Adipocyte (in vitro differentiated cells): ENCODE results near the gene PRAF2.

Source experiments
- DNase-seq: peaks from one replicate; pipeline ENCODE4 v3.0.0-alpha.2; 2015; ENCODE audit warnings: low read depth
- H3K27me3 ChIP-seq: replicated peaks from 2 replicates; pipeline ENCODE4 v1.7.0; 2013; ENCODE audit warnings: mild to moderate bottlenecking, low read length, moderate library complexity; ENCODE audit not compliant: control insufficient read depth, insufficient read depth
- H3K36me3 ChIP-seq: 2 replicates; pipeline ENCODE4 v1.7.0; 2013; ENCODE audit warnings: low read length, mild to moderate bottlenecking, moderate library complexity; ENCODE audit not compliant: control insufficient read depth, insufficient read depth, severe bottlenecking
- H3K4me1 ChIP-seq: 2 replicates; pipeline ENCODE4 v1.7.0; 2013; ENCODE audit warnings: mild to moderate bottlenecking, low read length, moderate library complexity; ENCODE audit not compliant: control insufficient read depth, insufficient read depth
- H3K4me3 ChIP-seq: 2 replicates; pipeline ENCODE4 v1.7.0; 2013; ENCODE audit warnings: mild to moderate bottlenecking, low read length, moderate library complexity
- H3K9ac ChIP-seq: 2 replicates; pipeline ENCODE4 v1.7.0; 2013; ENCODE audit warnings: mild to moderate bottlenecking, low read length, moderate library complexity
- H3K9me3 ChIP-seq: 2 replicates; pipeline ENCODE4 v1.7.0; 2013; ENCODE audit warnings: mild to moderate bottlenecking, low read length, moderate library complexity; ENCODE audit not compliant: control insufficient read depth

PRAF2 gene

GRCh38 chrX:49060914-49061313, 12.9 kb downstream of the PRAF2 start:
- Histone ChIP-seq H3K4me3 (no peak overlapping the region), H3K27me3 (no peaks in the 10 kb centered on the region), H3K4me1 (no peaks in the 10 kb centered on the region), H3K9ac (no peak overlapping the region), H3K9me3 (no peaks in the 10 kb centered on the region), H3K36me3 (no peaks in the 10 kb centered on the region)
- DNase-seq: no peak

- no peak for DNase-seq
- no peaks in the 10 kb centered on the region for H3K9me3 ChIP-seq
- no peaks in the 10 kb centered on the region for H3K4me1 ChIP-seq
- H3K36me3 ChIP-seq: no peaks in the 10 kb centered on the region
- no peaks in the 10 kb centered on the region for H3K27me3 ChIP-seq
- no peak overlapping the region for H3K4me3 ChIP-seq
- no peak overlapping the region for H3K9ac ChIP-seq
Measured at GRCh38 chrX:49059681-49060085, 14.1 kb downstream of the PRAF2 start.

- no peaks in the 10 kb centered on the region for H3K4me1 ChIP-seq
- no peak for DNase-seq
- H3K9ac ChIP-seq: no peak overlapping the region
- H3K27me3 ChIP-seq: no peaks in the 10 kb centered on the region
- H3K36me3 ChIP-seq: no peaks in the 10 kb centered on the region
- peaks cover 4% of the 10 kb centered on the region for H3K9me3 ChIP-seq
- no peak overlapping the region for H3K4me3 ChIP-seq
Measured at GRCh38 chrX:49059201-49059600, 14.6 kb downstream of the PRAF2 start.

DNA sequence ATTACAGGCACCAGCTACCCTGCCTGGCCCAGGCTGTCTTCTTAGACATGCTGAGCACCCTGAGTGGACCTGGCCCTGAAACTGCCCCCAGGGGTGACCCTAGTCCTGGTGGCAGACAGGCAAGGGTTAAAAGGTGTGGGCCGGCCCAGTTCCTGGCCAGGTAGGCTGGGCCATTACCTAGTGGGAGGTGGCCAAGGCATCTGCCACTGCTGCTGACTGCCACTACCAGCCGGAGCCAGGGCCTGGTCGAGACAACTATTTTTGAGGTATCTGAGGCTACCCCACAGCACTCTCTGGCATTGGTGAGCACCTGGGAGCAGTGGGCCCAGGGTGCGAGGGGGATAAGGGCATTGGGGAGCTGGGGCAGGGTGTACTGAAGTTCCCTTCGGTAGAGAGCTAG, 15.0 kb downstream of the PRAF2 start, which contains the start of gene CCDC120:
TSS of gene CCDC120 (plus strand) at position 206 of the 400 bp plus-strand sequence. CDS start 3,043 bp downstream, outside the sequence.
- Histone ChIP-seq H3K27me3 (no peaks in the 10 kb centered on the region), H3K36me3 (no peaks in the 10 kb centered on the region), H3K9me3 (peaks cover 9% of the 10 kb centered on the region), H3K4me1 (no peaks in the 10 kb centered on the region), H3K4me3 (no peak within 1 kb of the TSS), H3K9ac (no peak within 1 kb of the TSS)
- no peak for DNase-seq

DNA sequence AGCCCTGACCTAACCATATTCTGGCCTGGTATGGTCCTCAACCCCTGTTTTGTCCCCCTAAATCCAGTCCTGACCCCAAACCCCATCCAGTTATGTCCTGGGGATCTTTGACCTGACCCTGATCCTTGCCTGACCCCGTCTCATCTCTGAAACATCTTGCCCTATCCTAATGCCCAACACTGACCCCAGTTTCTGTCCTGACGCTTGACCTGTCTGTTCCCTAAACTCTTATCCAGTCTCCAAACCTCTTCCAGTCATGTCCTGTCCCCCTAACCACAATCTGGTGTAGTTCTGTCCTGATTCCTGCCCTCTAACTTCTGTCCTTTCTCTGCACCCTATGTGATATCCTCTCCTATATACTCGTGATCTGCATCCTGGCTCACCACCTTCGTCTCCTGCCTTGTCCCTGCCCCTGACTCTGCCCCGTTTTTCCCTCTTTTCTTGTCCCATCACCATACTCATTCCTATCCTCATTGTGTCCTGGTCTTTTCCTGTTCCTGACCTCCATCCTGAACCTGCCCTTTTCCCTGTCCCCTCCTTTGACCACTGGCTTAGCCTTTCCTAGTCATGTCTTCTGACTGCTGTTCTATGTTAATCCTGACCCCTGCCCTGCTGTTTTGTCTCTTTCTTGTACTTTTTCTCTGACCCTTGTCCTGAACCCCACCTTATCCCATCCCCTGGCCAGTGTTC, 19.6 kb downstream of the PRAF2 start:
- peak overlapping the region; percentile 70 for H3K4me3 ChIP-seq
- no peaks in the 10 kb centered on the region for H3K4me1 ChIP-seq
- no peaks in the 10 kb centered on the region for H3K27me3 ChIP-seq
- H3K9ac ChIP-seq: peak overlapping the region; percentile 70
- no peaks in the 10 kb centered on the region for H3K36me3 ChIP-seq
- no peak for DNase-seq
- peaks cover 9% of the 10 kb centered on the region for H3K9me3 ChIP-seq

DNA sequence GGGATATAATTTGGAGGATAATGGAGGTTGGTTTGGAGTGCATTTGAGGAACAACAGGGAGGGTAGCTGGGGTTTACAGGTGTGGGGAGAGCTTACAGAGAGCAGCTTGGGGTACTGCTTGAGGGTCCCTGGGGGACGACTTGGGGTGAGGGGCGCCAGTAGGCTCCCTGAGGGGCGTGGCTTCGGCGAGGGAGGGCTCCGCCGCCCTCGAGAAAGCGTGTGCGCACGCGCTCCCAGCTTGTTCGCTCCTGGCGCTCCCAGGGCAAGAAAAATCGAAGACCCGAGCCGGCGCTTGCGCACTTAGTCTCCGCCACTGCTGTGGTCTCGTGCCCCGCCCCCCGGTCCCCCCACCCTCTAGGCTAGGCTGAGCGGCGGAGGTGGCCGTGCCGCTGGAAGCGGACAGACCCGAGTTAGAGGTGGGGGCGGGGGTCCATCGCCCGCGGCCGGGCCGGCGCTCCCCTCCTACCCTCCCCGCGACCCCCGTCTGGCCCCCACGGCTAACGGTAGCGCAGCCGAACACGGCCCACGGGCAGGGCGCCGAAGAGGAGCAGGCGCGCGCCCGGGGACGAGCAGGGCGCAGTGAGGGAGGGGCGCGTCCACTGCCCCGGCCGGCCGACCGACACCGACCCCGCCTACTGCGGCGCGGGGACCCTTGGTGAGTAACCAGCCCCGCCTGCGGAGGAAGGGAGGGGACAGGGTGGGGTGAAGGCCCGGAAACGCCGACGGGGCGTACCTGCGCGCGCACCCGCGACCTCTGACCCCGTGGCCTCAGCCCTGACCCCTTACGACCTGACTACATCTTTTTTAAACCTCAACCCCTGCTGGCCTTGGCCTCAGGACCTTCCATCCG, 20.4 kb downstream of the PRAF2 start:
- no peaks in the 10 kb centered on the region for H3K4me1 ChIP-seq
- peak; percentile 77 for DNase-seq

GRCh38 chrX:49043987-49044281, 29.9 kb downstream of the PRAF2 start:
- Histone ChIP-seq H3K36me3 (peaks cover 7% of the 10 kb centered on the region), H3K27me3 (no peaks in the 10 kb centered on the region), H3K9ac (peak overlapping the region; percentile 52), H3K4me3 (peak overlapping the region; percentile 57), H3K4me1 (peaks cover 12% of the 10 kb centered on the region), H3K9me3 (no peaks in the 10 kb centered on the region)
- no peak for DNase-seq

More for the DNA sequence above, 20.4 kb downstream of the PRAF2 start:
- Histone ChIP-seq H3K36me3 (no peaks in the 10 kb centered on the region), H3K4me3 (peak overlapping the region; percentile 70), H3K9ac (peak overlapping the region; percentile 70), H3K9me3 (peaks cover 9% of the 10 kb centered on the region), H3K27me3 (no peaks in the 10 kb centered on the region)

- Histone ChIP-seq H3K9ac (peak within 1 kb of the TSS; percentile 96), H3K27me3 (no peaks in the 10 kb centered on the region), H3K4me3 (peak within 1 kb of the TSS; percentile 93), H3K4me1 (peaks cover 15% of the 10 kb centered on the region), H3K36me3 (peaks cover 12% of the 10 kb centered on the region), H3K9me3 (no peaks in the 10 kb centered on the region)
- DNase-seq: peak; percentile 98
Measured at GRCh38 chrX:49043220-49043986, 30.4 kb downstream of the PRAF2 start, which contains the start of gene TFE3. Gene TFE3 (minus strand): TSS chrX:49043357. CDS start chrX:49043226, 131 bp downstream.

DNA sequence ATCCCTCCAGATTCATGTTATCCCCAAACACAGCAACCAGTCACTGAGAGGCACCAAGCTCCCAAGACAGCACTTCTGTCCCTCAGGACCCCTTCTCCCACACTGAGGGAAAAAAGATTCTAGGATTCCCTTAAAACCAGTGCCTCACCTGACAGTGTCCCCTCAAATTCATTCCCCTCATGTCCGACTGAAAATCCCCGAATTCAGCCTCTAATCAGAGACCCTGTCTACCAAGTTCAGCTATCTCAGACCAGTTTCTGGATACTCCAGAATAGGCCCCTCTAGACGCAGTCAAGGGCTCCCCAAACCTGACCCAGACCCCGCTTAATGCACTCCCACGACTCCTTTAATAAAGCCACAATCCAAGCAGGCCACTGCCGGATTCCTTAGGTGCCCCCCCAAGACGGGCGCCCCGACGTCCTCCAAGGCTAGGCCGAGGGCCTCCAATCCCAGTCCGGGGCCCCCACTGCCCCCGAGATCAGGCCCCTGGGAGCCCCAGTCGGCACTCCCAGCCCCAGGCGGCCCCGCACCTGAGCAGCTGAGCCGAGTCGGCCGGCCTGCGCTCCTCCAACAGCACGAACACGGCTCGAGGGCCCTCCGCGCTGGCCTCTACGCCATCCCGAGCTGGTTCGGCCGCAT, 31.1 kb downstream of the PRAF2 start:
- peak overlapping the region; percentile 93 for H3K4me3 ChIP-seq
- H3K36me3 ChIP-seq: peaks cover 19% of the 10 kb centered on the region
- no peaks in the 10 kb centered on the region for H3K27me3 ChIP-seq
- peaks cover 17% of the 10 kb centered on the region for H3K4me1 ChIP-seq
- peak; percentile 52 for DNase-seq
- H3K9ac ChIP-seq: peak overlapping the region; percentile 96
- H3K9me3 ChIP-seq: no peaks in the 10 kb centered on the region

- Histone ChIP-seq H3K36me3 (peaks cover 26% of the 10 kb centered on the region), H3K9me3 (no peaks in the 10 kb centered on the region), H3K9ac (peak overlapping the region; percentile 96), H3K4me1 (peaks cover 18% of the 10 kb centered on the region), H3K27me3 (no peaks in the 10 kb centered on the region), H3K4me3 (peak overlapping the region; percentile 93)
- peak; percentile 69 for DNase-seq
Measured at GRCh38 chrX:49041744-49042580, 31.8 kb downstream of the PRAF2 start.
